Karpas-422 (cell line): ENCODE data around the gene EVX2. TPM values are rescaled to one million over a fixed set of nuclear protein-coding genes. Genes with fewer than 3 reads are reported as not detected.

Experiments used
- DNase-seq: peaks from one replicate; pipeline ENCODE4 v3.0.0-alpha.2; 2015
- H2AFZ ChIP-seq: fragments of 200-600 bp; sonication (generic); 2 replicates; pipeline ENCODE4 v1.6.1; 2014; ENCODE audit warnings: antibody characterized with exemption, low read length, mixed read lengths
- H3K27ac ChIP-seq: fragments of 200-600 bp; sonication (generic); 2 replicates; pipeline ENCODE4 v1.5.1; 2014; ENCODE audit warnings: mild to moderate bottlenecking, low read length, moderate library complexity
- H3K27me3 ChIP-seq: fragments of 200-600 bp; sonication (generic); 2 replicates; pipeline ENCODE4 v1.6.1; 2014; ENCODE audit warnings: low read length, mixed read lengths
- H3K36me3 ChIP-seq: fragments of 200-600 bp; sonication (generic); 2 replicates; pipeline ENCODE4 v1.6.1; 2014; ENCODE audit warnings: low read length, mixed read lengths; ENCODE audit not compliant: insufficient read depth
- H3K4me1 ChIP-seq: fragments of 200-600 bp; sonication (generic); 2 replicates; pipeline ENCODE4 v1.6.1; 2014; ENCODE audit warnings: mild to moderate bottlenecking, low read length, mixed read lengths
- H3K4me2 ChIP-seq: fragments of 200-600 bp; sonication (generic); 2 replicates; pipeline ENCODE4 v1.6.1; 2014; ENCODE audit warnings: low read length, low read depth, mild to moderate bottlenecking; ENCODE audit not compliant: poor library complexity, severe bottlenecking
- H3K4me3 ChIP-seq: fragments of 200-600 bp; sonication (generic); 2 replicates; pipeline ENCODE4 v1.5.1; 2014; ENCODE audit warnings: mild to moderate bottlenecking, antibody characterized with exemption, low read length, mixed read lengths
- H3K79me2 ChIP-seq: fragments of 200-600 bp; sonication (generic); 2 replicates; pipeline ENCODE4 v1.6.1; 2014; ENCODE audit warnings: mild to moderate bottlenecking, low read length, mixed read lengths
- H3K9ac ChIP-seq: fragments of 200-600 bp; sonication (generic); 2 replicates; pipeline ENCODE4 v1.6.0; 2014; ENCODE audit warnings: low read length
- H3K9me2 ChIP-seq: fragments of 200-600 bp; sonication (generic), shearing (Covaris generic); replicated peaks from 2 replicates; pipeline ENCODE4 v1.6.0; 2014; ENCODE audit warnings: mild to moderate bottlenecking, low read length, moderate library complexity; ENCODE audit not compliant: insufficient read depth
- H3K9me3 ChIP-seq: fragments of 300-700, 200-600 bp; sonication (generic); 2 replicates; pipeline ENCODE4 v1.6.1; 2014; ENCODE audit warnings: low read length, mixed read lengths
- H4K20me1 ChIP-seq: fragments of 200-600 bp; sonication (generic); 2 replicates; pipeline ENCODE4 v1.6.1; 2014; ENCODE audit warnings: mild to moderate bottlenecking, antibody characterized with exemption, low read length, low read depth; ENCODE audit not compliant: insufficient read depth
- total RNA-seq: library from RNA; depleted of rRNA; stranded (reverse); fragments of >200 nt; shearing (Covaris generic); gene quantifications from 2 replicates; pipeline ENCODE4 v1.2.3, GENCODE V29; 2014; ENCODE audit warnings: low replicate concordance; rRNA removed

EVX2 gene
- not detected in 2 replicates for total RNA-seq

DNA sequence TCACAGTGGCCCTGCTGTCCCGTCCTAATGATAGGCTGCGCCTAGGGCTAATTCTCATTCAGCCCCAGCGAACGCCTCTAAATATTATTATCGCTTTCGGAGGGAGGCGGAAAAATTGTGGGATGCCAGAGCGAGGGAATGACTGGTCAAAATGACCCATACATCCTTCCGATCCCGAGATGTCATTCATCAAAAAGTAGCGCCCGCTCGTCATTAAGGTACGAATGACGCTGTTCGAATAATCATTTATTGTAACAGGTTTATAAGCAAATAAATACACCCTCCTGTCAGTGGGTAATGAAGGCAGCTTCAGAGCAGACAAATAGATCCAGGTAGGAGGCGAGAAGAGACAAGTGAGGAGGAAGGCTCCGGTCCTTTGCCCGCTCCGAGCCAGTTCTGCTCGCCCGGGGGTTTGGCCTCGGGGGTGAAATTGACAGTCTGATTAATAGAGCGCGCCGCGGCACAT, at the start of gene EVX2:
Gene EVX2 (minus strand): TSS at position 167 of the 466 bp plus-strand sequence. CDS start 186 bp downstream, outside the sequence.
- no peak within 1 kb of the TSS for H2AFZ ChIP-seq
- H3K27ac ChIP-seq = no peak within 1 kb of the TSS
- H3K4me3 ChIP-seq = no peak within 1 kb of the TSS
- no peak within 1 kb of the TSS for H3K4me2 ChIP-seq
- no peak for DNase-seq
- H3K9ac ChIP-seq = no peak within 1 kb of the TSS
- no peaks in the 10 kb centered on the region for H3K9me3 ChIP-seq
- no peaks in the 10 kb centered on the region for H4K20me1 ChIP-seq
- no peaks in the 10 kb centered on the region for H3K4me1 ChIP-seq
- H3K79me2 ChIP-seq = no peaks in the 10 kb centered on the region
- no peaks in the 10 kb centered on the region for H3K36me3 ChIP-seq
- H3K9me2 ChIP-seq = no peaks in the 10 kb centered on the region
- H3K27me3 ChIP-seq = no peaks in the 10 kb centered on the region

DNA sequence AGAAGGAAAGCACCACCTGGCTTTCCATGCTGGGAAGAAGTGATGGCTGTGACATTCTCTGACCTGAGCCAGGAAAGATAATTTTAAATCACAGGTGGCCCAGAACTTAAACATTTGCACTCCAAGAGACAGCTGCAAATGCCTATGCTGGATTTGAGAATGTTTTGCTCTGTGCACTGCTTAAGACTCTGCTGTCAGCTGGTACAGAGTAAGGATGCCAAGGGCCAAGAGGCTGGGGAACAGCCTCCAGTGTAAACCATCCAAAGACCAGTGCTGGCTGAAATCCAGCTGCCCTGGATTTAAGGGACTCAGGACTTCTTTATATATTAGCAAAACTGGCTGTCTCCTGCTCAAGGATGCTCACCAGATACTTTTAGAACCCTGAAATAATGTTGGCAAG, 49.6 kb upstream of the EVX2 start:
- Histone ChIP-seq H3K9me3 (no peaks in the 10 kb centered on the region), H3K79me2 (no peaks in the 10 kb centered on the region), H2AFZ (peak overlapping the region; percentile 82; the same call in 1 of the 2 replicates), H4K20me1 (no peaks in the 10 kb centered on the region), H3K9me2 (no peaks in the 10 kb centered on the region), H3K27ac (no peak overlapping the region), H3K9ac (no peak overlapping the region), H3K4me1 (peaks cover 18% of the 10 kb centered on the region), H3K27me3 (no peaks in the 10 kb centered on the region), H3K4me3 (no peak overlapping the region), H3K36me3 (no peaks in the 10 kb centered on the region), H3K4me2 (no peak overlapping the region)
- no peak for DNase-seq

DNA sequence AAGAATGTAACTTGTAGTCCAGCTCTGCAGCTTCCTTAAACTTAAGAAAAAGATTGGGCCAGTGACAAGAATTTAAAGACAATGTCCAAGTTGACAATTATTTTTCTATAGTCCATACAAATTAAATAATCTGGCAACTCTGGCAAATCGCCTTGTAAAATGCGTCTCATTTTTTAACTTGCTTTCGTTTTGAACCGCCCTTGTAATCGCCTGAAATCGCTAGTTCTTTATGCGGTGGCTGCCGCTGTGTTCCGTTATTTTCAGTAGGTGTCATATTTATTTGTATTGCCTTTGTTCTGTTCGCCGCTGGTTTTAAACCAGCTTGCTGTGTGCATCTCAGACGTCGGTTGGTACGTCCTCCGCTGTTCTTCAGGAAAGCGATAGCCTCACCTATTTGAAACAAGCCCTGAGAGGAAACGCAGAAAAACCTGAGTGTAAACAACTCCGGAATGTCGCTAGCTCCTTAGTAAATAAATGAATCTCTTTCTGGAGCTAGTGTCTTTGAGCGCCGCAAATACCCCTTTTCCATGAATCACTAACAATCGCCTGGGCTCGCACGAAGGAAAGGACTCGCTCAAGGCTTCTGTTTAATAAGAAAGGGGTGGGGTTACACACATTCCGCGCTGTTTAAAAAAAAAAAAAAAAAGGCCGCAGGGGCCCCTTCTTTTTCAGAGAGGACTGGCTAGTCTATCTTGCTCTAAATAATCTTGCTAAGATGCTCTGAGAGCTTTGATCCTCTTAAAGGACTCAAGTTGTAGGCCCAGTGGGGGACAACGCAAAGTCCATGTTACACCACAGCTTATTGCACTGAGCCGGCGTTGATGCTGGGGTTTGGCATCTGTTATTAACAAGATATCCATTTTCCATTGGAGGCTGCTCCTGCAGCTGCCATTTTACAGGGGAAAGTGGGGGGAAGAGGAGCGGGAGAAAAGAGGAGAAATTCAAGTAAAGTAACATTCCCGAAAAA, 48.7 kb upstream of the EVX2 start:
- peaks cover 18% of the 10 kb centered on the region for H3K4me1 ChIP-seq
- no peaks in the 10 kb centered on the region for H3K9me3 ChIP-seq
- no peak overlapping the region for H3K4me2 ChIP-seq
- no peaks in the 10 kb centered on the region for H3K79me2 ChIP-seq
- no peaks in the 10 kb centered on the region for H3K27me3 ChIP-seq
- DNase-seq = no peak
- no peaks in the 10 kb centered on the region for H3K36me3 ChIP-seq
- H2AFZ ChIP-seq = no peak overlapping the region
- H3K4me3 ChIP-seq = no peak overlapping the region
- no peaks in the 10 kb centered on the region for H3K9me2 ChIP-seq
- H4K20me1 ChIP-seq = no peaks in the 10 kb centered on the region
- no peak overlapping the region for H3K27ac ChIP-seq
- H3K9ac ChIP-seq = no peak overlapping the region

DNA sequence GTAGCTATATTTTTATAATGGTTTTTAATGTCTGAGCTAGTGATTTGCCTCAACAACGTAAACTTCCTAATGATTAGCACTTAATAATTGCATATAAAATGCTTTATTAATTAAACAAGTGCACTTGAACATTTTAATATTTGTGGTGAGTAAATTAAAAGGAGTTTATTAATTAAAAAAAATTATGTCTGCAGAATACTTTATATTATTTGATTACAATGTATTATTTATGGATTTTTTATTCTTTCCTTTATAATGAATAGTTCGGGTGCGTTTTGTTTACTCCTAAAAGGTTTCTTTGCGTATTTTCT, 48.0 kb upstream of the EVX2 start:
- Histone ChIP-seq H2AFZ (no peak overlapping the region), H3K27me3 (no peaks in the 10 kb centered on the region), H3K9me2 (no peaks in the 10 kb centered on the region), H3K4me2 (no peak overlapping the region), H3K4me3 (no peak overlapping the region), H3K9me3 (no peaks in the 10 kb centered on the region), H3K9ac (no peak overlapping the region), H3K36me3 (no peaks in the 10 kb centered on the region), H3K27ac (no peak overlapping the region), H4K20me1 (no peaks in the 10 kb centered on the region), H3K79me2 (no peaks in the 10 kb centered on the region), H3K4me1 (peaks cover 21% of the 10 kb centered on the region)
- no peak for DNase-seq

DNA sequence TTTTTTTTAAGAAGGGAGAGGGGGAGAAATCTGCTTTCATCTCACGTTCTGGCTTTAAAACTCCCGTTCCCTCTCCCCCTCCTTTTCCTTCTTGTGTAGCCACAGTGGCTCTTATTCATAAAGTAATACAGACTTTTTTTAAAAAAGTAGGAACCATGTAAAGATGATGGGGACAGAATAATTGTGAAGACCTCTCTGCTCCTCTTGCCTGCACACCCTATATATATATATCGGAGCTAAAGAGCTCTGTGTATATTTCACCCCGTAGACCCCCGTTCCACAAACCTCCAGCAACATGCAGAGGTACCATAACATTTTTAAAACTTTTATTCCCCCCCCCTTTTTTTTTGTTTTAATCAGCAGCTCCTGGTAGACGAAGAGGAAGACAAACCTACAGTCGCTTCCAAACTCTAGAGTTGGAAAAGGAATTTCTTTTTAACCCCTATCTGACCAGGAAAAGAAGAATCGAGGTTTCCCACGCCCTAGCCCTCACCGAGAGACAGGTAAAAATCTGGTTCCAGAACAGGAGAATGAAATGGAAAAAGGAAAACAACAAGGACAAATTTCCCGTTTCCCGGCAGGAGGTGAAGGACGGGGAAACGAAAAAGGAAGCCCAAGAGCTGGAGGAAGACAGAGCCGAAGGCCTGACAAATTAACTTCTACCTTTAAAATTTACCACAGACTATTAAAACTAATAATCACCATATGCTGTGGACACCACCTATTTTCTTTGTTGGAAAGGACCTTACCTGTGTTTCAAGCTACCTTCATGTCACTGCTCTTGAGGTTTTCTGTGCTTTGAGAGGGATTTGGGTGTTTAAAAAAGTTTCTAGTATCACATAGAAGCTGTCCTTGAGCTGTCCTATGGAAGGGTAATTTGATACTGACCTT, 47.4 kb upstream of the EVX2 start:
- no peak overlapping the region for H3K4me2 ChIP-seq
- no peaks in the 10 kb centered on the region for H4K20me1 ChIP-seq
- H2AFZ ChIP-seq = no peak overlapping the region
- no peaks in the 10 kb centered on the region for H3K79me2 ChIP-seq
- H3K9ac ChIP-seq = no peak overlapping the region
- no peaks in the 10 kb centered on the region for H3K36me3 ChIP-seq
- no peaks in the 10 kb centered on the region for H3K9me2 ChIP-seq
- H3K4me1 ChIP-seq = peaks cover 21% of the 10 kb centered on the region
- H3K27me3 ChIP-seq = no peaks in the 10 kb centered on the region
- no peaks in the 10 kb centered on the region for H3K9me3 ChIP-seq
- DNase-seq = no peak
- no peak overlapping the region for H3K27ac ChIP-seq
- H3K4me3 ChIP-seq = no peak overlapping the region

DNA sequence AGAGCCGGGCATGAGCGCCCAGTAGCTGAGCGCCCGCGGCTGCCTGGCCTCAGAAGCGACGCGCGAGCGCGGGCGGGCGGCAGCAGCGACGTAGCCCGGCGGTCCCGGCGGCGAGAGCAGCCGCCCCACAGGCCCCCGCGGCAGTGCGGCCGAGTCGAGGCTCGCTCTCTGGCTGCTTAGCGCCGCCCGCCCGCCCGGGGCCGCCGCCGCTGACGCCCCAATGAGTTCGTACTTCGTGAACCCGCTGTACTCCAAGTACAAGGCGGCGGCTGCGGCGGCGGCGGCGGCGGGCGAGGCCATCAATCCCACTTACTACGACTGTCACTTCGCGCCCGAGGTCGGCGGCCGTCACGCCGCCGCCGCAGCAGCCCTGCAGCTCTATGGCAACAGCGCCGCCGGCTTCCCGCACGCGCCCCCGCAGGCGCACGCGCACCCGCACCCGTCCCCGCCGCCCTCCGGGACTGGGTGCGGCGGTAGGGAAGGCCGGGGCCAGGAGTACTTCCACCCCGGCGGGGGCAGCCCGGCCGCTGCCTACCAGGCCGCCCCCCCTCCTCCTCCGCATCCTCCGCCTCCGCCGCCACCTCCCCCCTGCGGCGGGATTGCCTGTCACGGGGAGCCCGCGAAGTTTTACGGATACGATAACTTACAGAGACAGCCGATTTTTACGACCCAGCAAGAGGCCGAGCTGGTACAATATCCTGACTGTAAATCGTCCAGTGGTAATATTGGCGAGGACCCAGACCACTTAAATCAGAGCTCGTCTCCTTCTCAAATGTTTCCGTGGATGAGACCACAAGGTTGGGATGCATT, 46.6 kb upstream of the EVX2 start:
- peaks cover 21% of the 10 kb centered on the region for H3K4me1 ChIP-seq
- no peaks in the 10 kb centered on the region for H3K36me3 ChIP-seq
- no peak overlapping the region for H3K4me3 ChIP-seq
- H3K9me3 ChIP-seq = no peaks in the 10 kb centered on the region
- no peak overlapping the region for H2AFZ ChIP-seq
- H3K4me2 ChIP-seq = no peak overlapping the region
- H3K27ac ChIP-seq = no peak overlapping the region
- H3K9me2 ChIP-seq = no peaks in the 10 kb centered on the region
- no peaks in the 10 kb centered on the region for H4K20me1 ChIP-seq
- no peaks in the 10 kb centered on the region for H3K27me3 ChIP-seq
- no peak for DNase-seq
- no peaks in the 10 kb centered on the region for H3K79me2 ChIP-seq
- H3K9ac ChIP-seq = no peak overlapping the region

DNA sequence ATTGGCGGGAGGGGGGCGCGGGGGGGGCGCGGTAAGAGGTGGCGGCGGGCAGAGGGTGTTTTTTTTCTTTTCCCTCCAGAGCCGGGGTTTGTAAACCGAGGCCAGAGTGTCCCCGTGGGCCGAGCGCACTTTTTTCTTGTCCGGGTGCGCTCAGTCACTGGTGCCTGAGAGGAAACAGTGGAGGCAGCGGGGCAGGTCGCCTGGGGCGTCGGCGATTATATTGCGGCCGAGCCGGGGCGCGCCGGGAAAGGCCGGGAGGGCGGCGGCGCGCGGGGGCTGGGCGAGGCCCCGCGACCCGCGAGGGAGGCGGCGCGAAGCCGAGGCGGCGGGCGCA, 46.0 kb upstream of the EVX2 start:
- Histone ChIP-seq H3K4me1 (peaks cover 16% of the 10 kb centered on the region), H3K4me2 (no peak overlapping the region), H3K79me2 (no peaks in the 10 kb centered on the region), H3K9me2 (no peaks in the 10 kb centered on the region), H4K20me1 (no peaks in the 10 kb centered on the region), H3K27ac (no peak overlapping the region), H3K9ac (no peak overlapping the region), H3K36me3 (no peaks in the 10 kb centered on the region), H3K4me3 (no peak overlapping the region), H3K9me3 (no peaks in the 10 kb centered on the region), H3K27me3 (no peaks in the 10 kb centered on the region), H2AFZ (no peak overlapping the region)
- no peak for DNase-seq
